HepG2 (cell line): ENCODE results near the gene KLRC4. TPM values are rescaled to one million over a fixed set of nuclear protein-coding genes. Genes with fewer than 3 reads are reported as not detected.

Experiments
- ATAC-seq: fragments of 200-7000 bp; cut with Tn5 transposase; 3 replicates; pipeline ENCODE4 v1.9.1; 2020; ENCODE audit warnings: mild to moderate bottlenecking, moderate library complexity
- BruUV-seq: library from RNA; stranded (reverse); fragments of 400-500 nt; replicated peaks from 2 replicates; lab custom pipeline; 2021; lab: Mats Ljungman, UMichigan
- CTCF ChIA-PET: fragments of 300-600 bp; formaldehyde crosslinking; extraction: SDS; loops from one replicate; lab custom pipeline; 2021; ENCODE audit warnings: low total read pairs, inconsistent platforms, low intra/inter-chr PET ratio; lab: Yijun Ruan, JAX
- POLR2A ChIA-PET: fragments of 350-600 bp; sonication (Branson Sonifier 250); formaldehyde crosslinking; loops from one replicate; lab custom pipeline; 2020; ENCODE audit warnings: antibody characterized with exemption, inconsistent platforms; lab: Yijun Ruan, JAX
- DNase-seq: peaks from one replicate; pipeline ENCODE4 v3.0.0-alpha.2; 2015; ENCODE audit warnings: low spot score
- FAIRE-seq: peaks from 3 replicates; lab custom pipeline; 2011; peaks lifted over from hg19 to GRCh38; lab: Jason Lieb, UNC
- H2AFZ ChIP-seq: one replicate; pipeline ENCODE4 v1.6.1; 2011; ENCODE audit warnings: low read length, inconsistent platforms
- H3K27ac ChIP-seq: fragments of 300-600 bp; 3 replicates; pipeline ENCODE4 v1.8.0; 2011; ENCODE audit warnings: mixed run types, mild to moderate bottlenecking, mixed read lengths, low read length, inconsistent platforms; ENCODE audit not compliant: insufficient read depth; ENCODE audit errors: extremely low read length
- H3K27me3 ChIP-seq, 2 experiments: fragments of 200-600 bp in 1 of 2; 2 replicates in 1 of 2; 3 replicates in 1 of 2; pipeline versions ENCODE4 v1.6.0 to v1.8.0; 2011; ENCODE audit warnings: low read length in 2 of 2, mild to moderate bottlenecking in 2 of 2, moderate library complexity in 2 of 2, inconsistent platforms in 1 of 2; ENCODE audit not compliant: insufficient read depth in 2 of 2, control insufficient read depth in 1 of 2
- H3K36me3 ChIP-seq, 2 experiments: fragments of 200-600 bp in 1 of 2; replicated peaks in 1 of 2; 2 replicates in 1 of 2; 3 replicates in 1 of 2; pipeline versions ENCODE4 v1.5.1 to v1.8.0; 2011; ENCODE audit warnings: low read length in 2 of 2, inconsistent platforms in 1 of 2; ENCODE audit not compliant: insufficient read depth in 2 of 2, control insufficient read depth in 1 of 2
- H3K4me1 ChIP-seq: 2 replicates; pipeline ENCODE4 v1.5.1; 2012; ENCODE audit warnings: low read length, inconsistent platforms; ENCODE audit not compliant: insufficient read depth
- H3K4me2 ChIP-seq: 2 replicates; pipeline ENCODE4 v1.6.0; 2011; ENCODE audit warnings: low read depth, low read length, inconsistent platforms
- H3K4me3 ChIP-seq, 3 experiments: fragments of 200-600 bp in 1 of 3; sonication (generic), shearing (Covaris generic) in 1 of 3; replicated peaks in 1 of 3; 2 replicates each; pipeline ENCODE4 v1.5.1; 2011 to 2016; ENCODE audit warnings: low read length in 3 of 3, inconsistent platforms in 2 of 3, low read depth in 2 of 3, mild to moderate bottlenecking in 2 of 3, control low read depth in 1 of 3, mixed read lengths in 1 of 3; ENCODE audit not compliant: insufficient read depth in 1 of 3
- H3K79me2 ChIP-seq: one replicate; pipeline ENCODE4 v1.6.1; 2011; ENCODE audit warnings: low read length, inconsistent platforms; ENCODE audit not compliant: insufficient read depth
- H3K9ac ChIP-seq: 2 replicates; pipeline ENCODE4 v1.6.0; 2011; ENCODE audit warnings: mild to moderate bottlenecking, low read depth, low read length, inconsistent platforms; ENCODE audit not compliant: insufficient read depth
- H3K9me3 ChIP-seq: 2 replicates; pipeline ENCODE4 v1.5.1; 2012; ENCODE audit warnings: mild to moderate bottlenecking, low read length
- H4K20me1 ChIP-seq: 2 replicates; pipeline ENCODE4 v1.6.0; 2011; ENCODE audit warnings: inconsistent platforms, mild to moderate bottlenecking, low read length, moderate library complexity; ENCODE audit not compliant: insufficient read depth
- AHDC1 ChIP-seq: sonication (generic); formaldehyde crosslinking; IDR thresholded peaks from 2 replicates; pipeline ENCODE4 v1.5.1; 2020; ENCODE audit warnings: mild to moderate bottlenecking, missing genetic modification reagents, borderline replicate concordance
- CCDC6 ChIP-seq: sonication (generic); formaldehyde crosslinking; IDR thresholded peaks from 2 replicates; pipeline ENCODE4 v1.8.1; 2022; ENCODE audit warnings: mild to moderate bottlenecking, missing genetic modification reagents, moderate library complexity
- EZH2 ChIP-seq: conservative IDR thresholded peaks from 2 replicates; pipeline ENCODE4 v1.6.1; 2012; ENCODE audit warnings: mild to moderate bottlenecking, low read depth, low read length, moderate library complexity
- HCFC1 ChIP-seq: fragments of 150-350 bp; IDR thresholded peaks from 2 replicates; pipeline ENCODE4 v1.6.1; 2014; ENCODE audit warnings: low read depth, low read length
- KLF9 ChIP-seq: IDR thresholded peaks from 2 replicates; pipeline ENCODE4 v1.6.1; 2016; ENCODE audit warnings: low read depth
- NFIB ChIP-seq: sonication (generic); formaldehyde crosslinking; IDR thresholded peaks from 2 replicates; pipeline ENCODE4 v1.9.0; 2021; ENCODE audit warnings: missing genetic modification reagents, mild to moderate bottlenecking, borderline replicate concordance
- SMAD3 ChIP-seq: sonication (generic); formaldehyde crosslinking; IDR thresholded peaks from 2 replicates; pipeline ENCODE4 v1.4.0; 2020; ENCODE audit warnings: missing genetic modification reagents
- ZKSCAN5 ChIP-seq: sonication (generic); formaldehyde crosslinking; IDR thresholded peaks from 2 replicates; pipeline ENCODE4 v1.5.1; 2020; ENCODE audit warnings: mild to moderate bottlenecking, missing genetic modification reagents
- ZMAT5 ChIP-seq: sonication (generic); formaldehyde crosslinking; IDR thresholded peaks from 2 replicates; pipeline ENCODE4 v1.5.0; 2020; ENCODE audit warnings: mild to moderate bottlenecking, low read depth, missing genetic modification reagents, borderline replicate concordance
- ZNF260 ChIP-seq: sonication (generic); formaldehyde crosslinking; IDR thresholded peaks from 2 replicates; pipeline ENCODE4 v1.4.0; 2020; ENCODE audit warnings: missing genetic modification reagents, low read depth, mild to moderate bottlenecking, borderline replicate concordance
- ZNF431 ChIP-seq: sonication (generic); formaldehyde crosslinking; IDR thresholded peaks from 2 replicates; pipeline ENCODE4 v1.9.0; 2022; ENCODE audit warnings: missing genetic modification reagents, low read depth, mild to moderate bottlenecking, borderline replicate concordance
- ZNF780A ChIP-seq: sonication (generic); formaldehyde crosslinking; IDR thresholded peaks from 2 replicates; pipeline ENCODE4 v1.8.0; 2022; ENCODE audit warnings: mild to moderate bottlenecking, missing genetic modification reagents, moderate library complexity
- WGBS: methylation state at CpG from one replicate; pipeline ENCODE4 v1.1.6; 2017; ENCODE audit warnings: low lambda C conversion rate; 5-methylcytosine and 5-hydroxymethylcytosine counted together
- in situ Hi-C: cut with HindIII; loops from 2 replicates; pipeline ENCODE4 v1.10.0; 2017; ENCODE audit warnings: low pct_unique_long_range_greater_than_20kb; ENCODE audit not compliant: extremely low pct_ligation_motif_present
- intact Hi-C: fragments of 100-400 bp; cut with micrococcal nuclease; formaldehyde crosslinking; loops from one replicate; pipeline ENCODE4 v1.10.0; 2022; ENCODE audit not compliant: unreplicated experiment
- polyA plus RNA-seq, 8 experiments: library from polyadenylated mRNA; depleted of rRNA in 3 of 8; stranded (reverse) in 7 of 8; unstranded in 1 of 8; fragments of >200 nt; fragmentation: Illumina TruSeq in 4 of 8; extraction: Trizol in 4 of 8; gene quantifications; 2 replicates each; pipeline versions ENCODE4 v1.2.1 to v1.2.3, GENCODE V29; 2011 to 2016; ENCODE audit warnings: low read depth in 4 of 8, missing spikeins in 1 of 8, mixed read lengths in 1 of 8; ENCODE audit not compliant: insufficient read depth in 1 of 8
- total RNA-seq, 5 experiments: library from RNA; depleted of rRNA; stranded (reverse); fragments of >200 nt; fragmentation: Illumina TruSeq; extraction: Trizol; gene quantifications; 2 replicates each; pipeline ENCODE4 v1.2.3, GENCODE V29; 2016; ENCODE audit warnings: low read depth in 1 of 5

Gene KLRC4
- total and polyA plus RNA-seq, 2 of the 13 experiments (the other 11 are each of a cell fraction or from before 2014, with no cell fraction given): 0.09 TPM; not detected in 1

GRCh38 chr12:10363658-10363913, 46.0 kb downstream of the KLRC4 start:
- H3K9me3 ChIP-seq: no peaks in the 10 kb centered on the region
- no peaks in the 10 kb centered on the region for H3K36me3 ChIP-seq
- peak overlapping the region; percentile 64; the same call in 1 of the 2 replicates for H3K9ac ChIP-seq
- POLR2A ChIA-PET: no interaction called here
- no peaks in the 10 kb centered on the region for H3K79me2 ChIP-seq
- H3K27me3 ChIP-seq: no peaks in the 10 kb centered on the region; a peak in 1 of 5 replicates
- peak overlapping the region; percentile 74 to 82 (median 78) for H3K4me3 ChIP-seq
- peaks cover 24% of the 10 kb centered on the region for H3K4me1 ChIP-seq
- no peak for FAIRE-seq
- intact Hi-C loops (no loop called here), in situ Hi-C loops (no loop called here)
- CTCF ChIA-PET: no interaction called here
- H4K20me1 ChIP-seq: no peaks in the 10 kb centered on the region
- no TSS peak for BruUV-seq
- peak overlapping the region; percentile 100 for H2AFZ ChIP-seq
- H3K27ac ChIP-seq: no peak overlapping the region
- DNase-seq: no peak
- no peak for ATAC-seq
- 13% methylated on average over 3 of the region's 5 CpGs for WGBS
- peak overlapping the region; percentile 84 for H3K4me2 ChIP-seq
- TF ChIP-seq CCDC6 (CRISPR knock-in tag) (0 out of 2 replicates have a peak, but pooled peaks have one; percentile 50), ZNF431 (CRISPR knock-in tag) (no peak)
- TF ChIP-seq, all 625 proteins: peak for 1

GRCh38 chr12:10362828-10363657, 46.5 kb downstream of the KLRC4 start:
- Histone ChIP-seq H3K9me3 (no peaks in the 10 kb centered on the region), H3K27ac (no peak overlapping the region), H2AFZ (peak overlapping the region; percentile 100), H3K4me1 (peaks cover 24% of the 10 kb centered on the region), H3K27me3 (no peaks in the 10 kb centered on the region; a peak in 1 of 5 replicates), H3K4me2 (peak overlapping the region; percentile 84), H3K9ac (no peak overlapping the region), H4K20me1 (no peaks in the 10 kb centered on the region), H3K79me2 (no peaks in the 10 kb centered on the region), H3K4me3 (peak overlapping the region in 2 of 3 experiments; percentile 74 to 78; a peak in 3 of 6 replicates), H3K36me3 (no peaks in the 10 kb centered on the region)
- ChIA-PET POLR2A (no interaction called here), CTCF (no interaction called here)
- ATAC-seq: no peak
- BruUV-seq: no TSS peak
- FAIRE-seq: no peak
- in situ Hi-C loops (no loop called here), intact Hi-C loops (no loop called here)
- WGBS: 31% methylated on average over 9 of the region's 9 CpGs
- DNase-seq: no peak
- TF ChIP-seq AHDC1 (CRISPR knock-in tag) (no peak), HCFC1 (no peak), SMAD3 (CRISPR knock-in tag) (no peak), ZKSCAN5 (CRISPR knock-in tag) (no peak), KLF9 (no peak), ZNF780A (CRISPR knock-in tag) (no peak), ZMAT5 (CRISPR knock-in tag) (no peak), EZH2 (no peak), NFIB (CRISPR knock-in tag) (no peak), ZNF260 (CRISPR knock-in tag) (no peak)
